Glomerular endothelial cell (primary cell): ENCODE data around the gene GUCA1A. TPM values are rescaled to one million over a fixed set of nuclear protein-coding genes. Genes with fewer than 3 reads are reported as not detected.
"Not testable (repeated sequence)": the region's sequence is repeated elsewhere in the genome, so short reads cannot be mapped to it uniquely, and the experiment has no call there.

ENCODE experiments used
- DNase-seq: peaks from one replicate; pipeline ENCODE4 v3.0.0-alpha.2; 2011; ENCODE audit warnings: low read depth, low spot score; ENCODE audit errors: extremely low read depth
- total RNA-seq: library from RNA; depleted of rRNA; stranded (reverse); fragments of >200 nt; gene quantifications from 2 replicates; pipeline ENCODE4 v1.2.3, GENCODE V29; 2015

Gene GUCA1A
- total RNA-seq, 1 donor from 2014 or later = 0.35 TPM

DNA sequence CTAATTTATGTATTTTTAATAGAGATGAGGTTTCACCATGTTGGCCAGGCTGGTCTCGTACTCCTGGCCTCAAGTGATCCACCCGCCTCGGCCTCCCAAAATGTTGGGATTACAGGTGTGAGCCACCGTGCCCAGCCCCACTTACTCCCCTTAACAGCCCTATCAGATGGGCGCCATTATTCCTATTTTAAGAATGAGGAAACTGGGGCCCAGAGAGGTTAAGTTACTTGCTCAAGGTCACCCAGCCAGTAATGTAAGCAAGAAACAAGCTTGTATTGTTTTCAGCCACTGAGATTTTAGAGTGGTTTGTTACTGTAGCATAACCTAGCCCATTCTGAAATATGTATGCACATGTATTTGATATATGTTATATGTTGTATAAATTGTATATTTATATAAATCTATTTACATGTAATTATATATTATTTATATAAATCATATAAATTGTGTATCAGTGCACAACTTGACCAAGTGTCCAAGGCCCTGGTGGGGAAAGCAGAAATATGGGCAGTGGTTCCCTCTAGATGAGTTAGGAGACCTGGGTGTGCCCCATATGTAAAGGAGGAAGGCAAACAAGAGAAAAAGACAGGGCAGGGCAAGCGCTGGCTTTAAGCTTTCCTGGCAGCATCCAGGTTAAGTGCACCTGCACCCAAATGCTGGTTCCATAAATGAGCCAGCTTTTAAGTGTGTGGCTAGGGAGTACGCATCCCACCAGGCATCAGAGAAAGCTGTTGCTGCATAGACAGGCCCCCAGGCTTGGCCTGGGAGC is 1.2 kb upstream of the GUCA1A start:
- no peak for DNase-seq

DNA sequence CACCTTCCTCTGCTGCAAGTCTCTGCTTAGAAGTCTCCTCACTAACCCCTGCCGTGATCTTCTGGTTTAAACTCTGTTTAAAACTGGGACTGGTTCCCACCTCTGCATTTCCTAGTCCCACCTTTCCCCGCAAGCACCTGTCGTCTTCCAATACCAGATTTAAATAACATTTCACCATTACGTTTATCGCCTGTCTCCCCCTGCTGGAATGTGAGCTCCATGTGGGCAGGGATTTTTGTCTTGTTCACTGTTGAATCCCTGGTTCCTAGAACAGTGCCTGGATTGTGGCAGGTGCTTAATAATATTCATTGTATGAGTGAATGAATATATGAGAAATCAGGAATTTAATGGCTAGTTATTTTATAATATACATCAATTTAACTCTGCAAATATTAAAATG is 2.7 kb downstream of the GUCA1A start:
- no peak for DNase-seq

DNA sequence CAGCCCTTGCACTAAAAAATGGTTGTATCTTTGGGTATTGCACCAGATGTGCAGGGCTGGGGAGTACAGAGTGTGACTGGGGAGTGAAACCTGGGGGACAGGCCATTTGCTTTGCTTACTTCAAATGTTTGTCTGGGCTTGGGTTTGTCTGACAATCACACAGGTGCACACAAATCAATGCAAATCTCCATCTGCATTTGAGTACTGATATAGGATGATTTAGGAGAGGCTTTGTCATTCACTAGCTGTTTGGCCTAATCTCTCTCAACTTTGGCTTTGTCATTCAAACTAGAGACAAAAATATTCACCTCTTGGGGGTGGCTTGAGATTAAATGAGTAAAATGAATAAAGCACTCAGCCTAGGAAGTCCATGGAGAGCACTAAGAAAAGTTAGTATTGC is 3.8 kb downstream of the GUCA1A start:
- no peak for DNase-seq

DNA sequence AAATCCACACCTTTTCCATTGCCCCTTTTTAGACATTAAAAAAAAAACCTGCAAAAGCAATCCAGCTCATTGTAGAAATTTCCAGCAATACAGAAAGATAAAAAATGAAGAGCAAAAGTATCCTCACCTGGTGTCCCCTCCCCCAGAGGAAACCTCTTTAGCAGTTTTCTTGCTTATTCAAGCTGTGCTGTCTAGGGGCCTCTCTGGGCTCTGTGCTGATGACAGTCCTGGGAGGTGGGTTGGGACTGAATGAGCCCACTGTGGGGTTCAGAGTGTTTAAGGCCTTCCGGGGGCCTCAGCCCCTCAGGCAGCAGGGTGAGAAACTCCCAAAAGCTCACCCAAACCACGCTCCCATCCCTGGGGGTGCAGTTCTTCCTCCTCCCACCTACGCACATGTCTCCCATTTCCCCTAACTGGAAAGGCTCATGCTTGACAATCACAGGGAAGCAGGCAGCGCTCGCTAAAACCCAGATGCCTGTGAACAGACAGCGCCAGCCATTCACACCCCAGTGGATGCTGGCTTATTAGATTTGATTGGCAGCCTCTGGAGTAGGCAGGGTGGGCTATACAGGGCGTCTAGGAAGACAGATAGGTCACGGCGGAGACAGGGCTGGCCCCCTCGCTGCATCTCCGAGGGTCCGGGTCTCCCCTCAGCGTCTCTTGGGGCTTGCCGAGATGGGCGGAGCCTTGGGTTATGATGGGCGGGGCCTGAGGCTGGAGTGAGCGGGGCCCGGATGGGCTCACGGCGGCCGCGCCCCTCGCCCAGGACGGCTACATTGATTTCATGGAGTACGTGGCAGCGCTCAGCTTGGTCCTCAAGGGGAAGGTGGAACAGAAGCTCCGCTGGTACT is 4.6 kb downstream of the GUCA1A start:
- DNase-seq = no peak

DNA sequence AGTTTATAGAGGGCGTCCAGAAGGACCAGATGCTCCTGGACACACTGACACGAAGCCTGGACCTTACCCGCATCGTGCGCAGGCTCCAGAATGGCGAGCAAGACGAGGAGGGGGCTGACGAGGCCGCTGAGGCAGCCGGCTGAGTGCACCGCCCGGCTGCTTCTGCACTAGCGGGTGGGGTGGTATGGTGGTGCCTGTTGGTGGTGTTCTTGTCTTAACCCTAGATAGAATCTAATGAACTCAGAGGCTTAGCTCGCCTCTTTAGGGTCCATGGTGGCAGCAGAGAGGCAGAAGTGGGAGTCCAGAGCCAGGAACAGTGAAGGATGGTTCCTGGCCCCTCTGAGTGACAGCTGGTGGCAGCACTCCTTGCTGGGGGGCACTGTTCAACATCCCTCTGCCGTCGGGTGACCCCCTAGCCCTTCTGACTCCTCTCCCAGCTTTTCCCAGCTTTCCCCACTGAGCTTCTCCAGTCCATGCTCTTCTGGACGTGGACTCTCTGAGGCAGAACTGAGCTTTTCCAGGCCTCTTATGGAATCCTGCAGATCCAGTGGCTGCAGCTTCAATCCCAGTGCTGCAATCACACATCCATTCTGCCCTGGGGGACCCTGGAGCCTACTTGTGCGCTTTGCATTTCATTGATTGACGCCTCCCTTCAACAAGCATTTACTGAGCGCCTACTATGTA is 6.2 kb downstream of the GUCA1A start:
- no peak for DNase-seq

DNA sequence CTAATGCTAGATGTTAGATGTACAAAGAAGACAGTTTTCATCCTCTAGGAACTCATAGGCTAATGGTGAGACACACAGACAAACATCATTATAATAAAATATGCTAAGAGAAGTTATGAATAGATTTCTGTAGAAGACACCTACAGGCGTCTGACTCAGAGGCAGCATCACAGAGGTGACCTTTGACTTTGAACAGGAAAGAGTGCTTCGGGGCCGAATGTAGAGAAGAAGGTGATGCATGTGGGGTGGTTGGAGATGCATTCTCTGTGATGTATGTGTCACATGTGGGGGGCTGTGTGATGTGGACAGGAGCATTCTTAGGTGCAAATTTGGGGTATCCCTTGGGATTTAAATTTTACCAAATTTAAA is 6.8 kb downstream of the GUCA1A start:
- DNase-seq = no peak

DNA sequence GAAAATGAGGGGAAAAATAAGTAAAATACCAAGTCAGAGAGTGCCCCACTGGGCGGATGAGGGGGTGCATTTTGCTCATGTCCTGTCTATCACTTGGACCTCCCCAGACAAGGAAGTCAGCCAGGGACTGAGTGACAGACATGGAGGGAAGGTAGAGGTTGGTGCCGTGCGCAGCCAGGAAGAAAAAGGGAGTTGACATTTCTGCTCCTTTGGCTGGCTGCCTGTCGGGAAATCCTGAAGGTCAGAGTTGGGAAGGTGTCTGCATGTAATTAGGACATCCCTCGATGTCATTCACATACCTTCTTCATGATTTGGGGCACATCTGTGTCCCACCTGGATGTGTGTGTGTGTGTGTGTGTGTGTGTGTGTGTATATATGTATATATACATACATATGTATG is 8.9 kb downstream of the GUCA1A start:
- no peak for DNase-seq

DNA sequence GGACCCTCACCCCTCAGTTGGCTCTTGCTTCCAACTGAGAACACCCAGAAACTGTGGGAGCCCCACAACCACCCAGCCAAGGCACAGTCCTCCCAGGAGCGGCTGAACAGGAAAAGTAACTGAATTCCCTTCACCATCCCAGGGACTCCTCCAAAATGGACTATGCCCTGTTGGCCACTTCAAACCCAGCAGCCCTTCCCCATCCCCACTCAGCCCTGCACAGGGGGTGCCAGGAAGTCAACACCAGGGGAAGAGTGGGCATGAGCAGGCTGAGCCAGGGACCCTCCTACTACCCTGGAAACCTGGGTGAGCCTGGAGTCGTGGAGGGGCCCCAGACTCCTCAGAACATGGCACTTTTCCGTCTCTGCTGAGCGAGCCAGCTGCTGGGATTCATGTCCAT is 11.3 kb downstream of the GUCA1A start:
- no peak for DNase-seq

DNA sequence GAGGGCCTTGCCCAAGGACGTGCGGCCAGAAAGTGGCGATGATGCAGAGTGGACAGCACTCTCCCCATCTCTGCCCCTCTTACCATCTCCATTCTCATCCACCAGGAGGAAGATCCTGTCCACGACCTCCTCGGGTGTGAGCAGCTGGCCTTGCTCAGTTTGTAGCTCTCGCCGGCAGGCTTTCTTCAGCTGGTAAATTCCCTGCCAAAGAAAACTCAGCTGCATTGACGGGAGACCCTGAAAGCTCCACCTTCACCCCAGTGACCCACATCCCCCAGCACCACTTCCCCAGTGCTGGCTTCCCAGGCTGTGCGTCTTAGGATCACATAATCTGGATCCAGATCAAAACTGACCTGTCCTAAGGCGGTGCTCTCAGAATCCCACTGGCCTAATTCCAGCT is 12.4 kb downstream of the GUCA1A start:
- DNase-seq = no peak

DNA sequence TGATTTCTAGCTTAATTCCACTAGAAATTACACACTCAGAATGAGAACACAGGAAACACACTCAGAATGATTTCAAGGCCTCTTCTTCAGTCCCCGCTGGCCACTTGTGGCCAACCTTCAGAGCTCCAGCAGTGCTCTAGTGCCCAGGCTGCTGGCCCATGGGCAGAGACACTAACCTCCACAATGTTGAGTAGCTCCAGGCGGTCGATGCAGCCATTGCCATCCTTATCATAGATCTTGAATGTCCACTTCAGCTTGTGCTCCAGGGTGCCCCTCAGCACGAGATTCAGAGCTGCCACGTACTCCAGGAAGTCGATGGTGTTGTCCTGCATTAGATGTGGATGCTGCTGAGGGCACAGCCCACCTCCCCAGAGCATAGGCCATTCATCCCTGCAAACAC is 15.2 kb downstream of the GUCA1A start:
- DNase-seq = no peak

DNA sequence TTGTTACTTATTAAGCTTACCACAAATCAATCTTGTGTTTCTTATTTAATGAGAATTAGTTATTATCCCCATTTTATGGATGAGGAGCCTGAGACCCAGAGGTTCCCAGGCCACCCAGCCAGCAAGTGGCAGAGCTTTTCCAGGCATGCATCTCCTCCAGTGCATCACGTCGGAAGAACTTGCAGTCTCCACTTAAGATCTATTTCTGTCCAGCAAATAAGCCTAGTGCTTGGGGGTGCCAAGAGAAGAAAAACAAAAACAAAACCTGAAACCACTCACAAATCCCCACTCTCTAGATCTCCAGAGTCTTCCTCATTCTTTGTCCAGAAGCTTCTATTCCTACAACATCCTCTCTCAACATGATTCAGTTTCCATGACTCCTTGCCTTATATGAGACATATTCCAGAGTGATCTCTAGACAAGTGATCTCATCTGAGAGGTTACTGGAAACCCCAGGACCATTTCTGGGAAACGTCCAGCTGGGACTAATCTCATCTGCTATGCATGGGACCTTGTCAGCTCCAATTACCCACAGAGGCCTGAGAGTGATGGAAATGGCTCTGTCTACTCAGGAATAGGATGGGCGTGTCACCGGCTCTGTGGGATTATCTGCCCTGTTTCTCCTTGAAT is 17.5 kb downstream of the GUCA1A start:
- no peak for DNase-seq

DNA sequence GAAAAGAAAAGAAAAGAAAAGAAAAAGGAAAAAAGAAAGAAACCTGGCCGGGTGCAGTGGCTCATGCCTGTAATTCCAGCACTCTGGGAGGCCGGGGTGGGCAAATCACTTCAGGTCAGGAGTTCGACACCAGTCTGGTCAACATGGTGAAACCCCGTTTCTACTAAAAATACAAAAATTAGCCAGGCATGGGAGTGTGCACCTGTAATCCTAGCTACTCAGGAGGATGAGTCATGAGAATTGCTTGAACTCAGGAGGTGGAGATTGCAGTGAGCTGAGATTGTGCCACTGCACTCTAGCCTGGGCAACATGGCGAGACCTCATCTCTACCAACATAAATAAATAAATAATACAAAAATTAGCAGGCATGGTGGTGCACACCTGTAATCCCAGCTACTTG is 19.2 kb downstream of the GUCA1A start:
- DNase-seq = not testable (repeated sequence)

DNA sequence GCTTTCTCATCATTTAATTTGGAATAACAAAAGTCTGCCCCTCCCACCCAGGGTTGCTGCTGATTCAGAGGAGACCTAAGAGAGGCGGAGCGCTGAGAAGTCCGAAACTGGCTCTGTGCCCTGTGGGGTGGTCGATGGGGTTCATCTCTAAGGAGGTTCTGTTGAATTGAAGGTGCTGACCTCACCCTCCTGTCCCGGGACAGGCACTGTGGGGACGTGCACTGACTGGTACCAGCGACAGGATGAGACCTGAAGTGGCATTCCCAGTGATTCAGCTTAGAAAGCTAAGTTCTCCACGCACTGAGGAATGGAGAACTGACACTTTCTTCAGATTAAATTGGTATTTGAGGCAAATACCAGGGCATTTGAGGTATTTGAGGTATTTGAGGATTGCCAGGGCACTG is 20.3 kb downstream of the GUCA1A start:
- no peak for DNase-seq

DNA sequence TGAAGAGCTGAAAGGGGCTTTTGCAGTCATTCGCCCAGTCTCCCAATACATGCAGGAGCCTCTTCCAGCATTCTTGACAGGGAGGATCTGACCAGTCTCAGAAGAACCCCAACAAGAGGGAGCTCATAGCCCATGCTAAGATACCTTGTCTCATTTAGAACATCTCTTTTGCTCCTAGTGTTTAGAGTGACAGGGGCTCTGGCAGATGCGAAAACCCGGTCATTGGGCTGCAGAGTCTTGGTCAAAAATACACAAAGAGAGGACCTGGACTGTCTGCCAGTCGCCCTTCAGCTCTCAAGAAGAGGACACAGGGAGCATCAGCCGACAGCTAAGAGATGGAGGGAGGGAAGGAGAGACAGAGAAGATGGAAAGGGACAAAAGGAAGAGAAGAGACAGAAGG is 20.9 kb downstream of the GUCA1A start:
- no peak for DNase-seq

DNA sequence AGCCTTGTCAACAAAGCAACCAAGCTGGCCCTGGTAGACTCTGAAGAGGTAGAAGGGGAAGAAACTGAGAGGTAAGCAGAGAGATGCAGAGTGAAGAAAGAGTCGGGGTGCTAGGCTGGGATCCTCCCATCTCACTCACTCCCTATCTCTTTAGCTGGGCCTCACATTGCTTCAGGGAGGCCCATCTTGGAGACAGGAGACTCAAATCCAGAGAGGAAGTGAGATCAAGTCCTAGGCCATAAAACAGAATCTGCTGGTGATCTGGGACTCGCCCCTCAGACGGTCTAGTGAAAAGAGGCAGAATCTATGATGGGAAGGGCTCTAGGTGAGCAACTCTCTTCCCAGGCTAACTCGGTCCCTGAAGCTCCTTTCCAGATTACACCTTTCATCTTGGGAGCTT is 22.3 kb downstream of the GUCA1A start:
- no peak for DNase-seq

DNA sequence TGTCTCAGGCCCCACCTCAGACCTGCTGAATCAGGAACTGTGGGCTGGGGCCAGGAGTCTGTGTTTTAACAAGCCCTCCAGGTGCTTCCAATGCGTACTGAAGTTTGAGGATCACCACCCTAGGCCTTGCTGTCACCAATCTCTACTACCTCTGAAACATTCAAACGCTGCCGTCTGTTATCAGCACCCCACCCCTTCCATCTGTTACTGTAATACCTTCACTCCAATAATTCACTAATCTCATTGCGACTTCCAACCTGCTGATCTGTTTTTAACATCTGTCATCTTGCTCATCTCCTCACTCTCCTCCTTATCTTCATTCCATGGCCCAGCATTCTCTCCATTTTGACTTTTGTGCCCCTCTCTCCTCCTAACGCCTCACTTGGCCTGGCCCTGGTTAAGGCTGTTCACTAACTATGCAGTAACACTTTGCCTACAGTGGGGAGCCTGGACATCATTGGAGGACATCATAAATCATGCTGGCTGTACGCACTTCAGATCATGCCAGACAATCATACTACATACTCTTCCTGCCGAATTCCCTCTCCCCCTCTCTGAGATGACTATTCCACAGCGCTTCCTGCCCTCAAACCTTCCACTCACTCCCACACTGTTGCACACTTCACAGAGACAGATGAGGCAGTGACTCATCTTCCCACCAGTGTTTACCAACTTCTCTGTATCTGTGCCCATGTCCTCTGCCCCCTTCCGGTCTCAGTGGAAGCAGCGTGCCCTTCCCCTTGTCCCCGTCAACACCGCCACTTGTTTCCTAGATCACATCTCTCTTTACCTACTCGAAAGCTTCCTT is 24.6 kb downstream of the GUCA1A start:
- DNase-seq = no peak

DNA sequence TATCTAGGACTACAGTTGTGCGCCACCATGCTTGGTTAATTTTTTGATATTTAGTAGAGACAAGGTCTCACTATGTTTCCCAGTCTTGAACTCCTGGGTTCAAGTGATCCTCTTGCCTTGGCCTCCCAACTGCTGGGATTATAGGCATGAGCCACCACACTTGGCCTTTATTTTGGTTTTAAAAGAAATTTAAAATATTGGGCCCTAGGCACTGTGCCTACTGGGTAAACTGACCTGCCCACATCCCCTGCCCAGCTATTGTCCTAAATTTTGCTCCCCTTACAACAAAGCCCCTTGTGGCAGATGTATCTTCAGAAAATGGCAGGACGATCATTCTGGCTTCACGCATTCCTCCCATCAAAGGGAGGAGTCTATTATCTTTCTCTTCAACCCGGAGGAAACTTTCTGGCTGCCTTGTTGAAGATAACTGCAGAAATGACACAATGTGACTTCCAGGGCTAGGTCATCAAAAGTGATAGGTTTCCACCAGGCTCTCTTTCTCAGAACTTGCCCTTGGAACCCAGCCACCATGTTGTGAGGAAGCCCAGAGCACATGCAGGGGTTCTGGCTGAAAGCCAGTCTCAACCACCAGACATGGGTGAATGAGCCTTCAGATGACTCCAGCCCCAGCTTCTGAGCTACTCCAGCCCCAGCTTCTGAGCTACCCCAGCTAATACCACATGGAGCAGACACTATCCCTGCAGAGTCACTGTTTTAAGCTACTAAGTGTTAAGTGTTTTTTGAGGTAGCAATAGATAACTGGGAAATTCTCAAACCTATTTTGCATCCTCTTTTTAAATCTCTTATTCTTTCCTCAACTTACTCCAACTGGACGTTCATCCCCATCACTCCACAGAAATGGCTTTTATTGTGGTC is 26.2 kb downstream of the GUCA1A start:
- no peak for DNase-seq

DNA sequence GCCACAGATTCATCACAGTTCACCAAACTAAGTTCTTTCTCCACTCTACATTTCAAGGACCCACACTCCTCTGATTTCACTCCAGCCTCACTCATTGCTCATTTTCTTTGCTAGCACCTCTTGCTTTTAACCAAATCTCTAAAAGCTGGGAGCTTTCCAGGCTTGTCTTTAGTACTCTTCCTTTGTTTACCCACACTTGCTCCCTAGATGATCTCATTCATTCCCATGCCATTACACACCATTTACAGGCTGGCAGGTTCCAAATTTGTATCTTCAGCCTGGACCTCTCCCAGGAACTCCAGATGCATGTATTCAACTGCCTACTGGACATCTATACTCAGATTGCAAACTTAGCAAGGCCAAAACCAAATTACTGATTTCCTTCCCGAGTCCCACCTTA is 26.9 kb downstream of the GUCA1A start:
- no peak for DNase-seq

DNA sequence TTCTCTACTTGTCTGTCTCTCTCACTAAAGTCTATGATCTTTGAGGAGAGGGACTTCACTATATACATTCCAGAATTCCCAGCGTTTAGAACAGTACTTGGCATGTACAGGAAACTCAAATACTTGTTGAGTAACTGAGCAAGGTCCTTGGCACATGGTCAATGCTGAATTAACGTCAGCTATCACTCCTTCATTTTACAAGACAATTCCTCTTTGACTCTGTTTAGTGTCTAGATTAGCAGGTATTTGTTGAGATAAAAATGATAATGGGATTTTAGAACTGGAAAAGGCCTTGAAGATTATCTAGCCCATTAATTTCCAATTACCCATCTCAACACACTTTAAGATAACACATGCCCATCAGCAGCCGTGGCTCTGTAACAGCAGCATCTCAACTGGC is 28.2 kb downstream of the GUCA1A start:
- no peak for DNase-seq
